Kidney glomerular epithelial cell (primary cell): Measurements from ENCODE around the gene CCL21.
"Not testable (repeated sequence)": the region's sequence is repeated elsewhere in the genome, so short reads cannot be mapped to it uniquely, and the experiment has no call there.

ENCODE experiments used
- DNase-seq: peaks from one replicate; lab custom pipeline; 2025; lab: John Stamatoyannopoulos, UW

Gene CCL21, protein sequence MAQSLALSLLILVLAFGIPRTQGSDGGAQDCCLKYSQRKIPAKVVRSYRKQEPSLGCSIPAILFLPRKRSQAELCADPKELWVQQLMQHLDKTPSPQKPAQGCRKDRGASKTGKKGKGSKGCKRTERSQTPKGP

DNA sequence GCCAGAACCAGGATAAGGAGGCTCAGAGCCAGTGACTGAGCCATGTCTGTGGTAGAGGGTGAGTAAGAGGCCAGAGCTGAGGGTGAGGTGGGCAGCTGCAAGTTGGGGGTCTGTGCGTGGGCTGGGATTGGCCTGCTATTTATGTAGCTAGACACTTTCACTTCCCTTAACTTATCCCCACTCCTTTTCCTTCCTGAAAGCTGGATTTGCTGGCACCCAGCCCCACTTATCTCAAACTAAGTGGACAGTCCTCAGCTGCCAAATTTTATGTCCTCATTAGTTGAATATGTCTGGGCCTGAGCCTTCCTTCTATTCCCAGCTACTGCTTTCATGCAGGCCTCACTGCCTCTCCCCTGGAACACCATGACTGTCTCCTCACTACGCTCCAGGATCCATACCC is at the start of gene CCL21:
CCL21 (minus strand) TSS at position 114 of the 400 bp plus-strand sequence; CDS start at position 44, 70 bp downstream.
- DNase-seq: no peak

DNA sequence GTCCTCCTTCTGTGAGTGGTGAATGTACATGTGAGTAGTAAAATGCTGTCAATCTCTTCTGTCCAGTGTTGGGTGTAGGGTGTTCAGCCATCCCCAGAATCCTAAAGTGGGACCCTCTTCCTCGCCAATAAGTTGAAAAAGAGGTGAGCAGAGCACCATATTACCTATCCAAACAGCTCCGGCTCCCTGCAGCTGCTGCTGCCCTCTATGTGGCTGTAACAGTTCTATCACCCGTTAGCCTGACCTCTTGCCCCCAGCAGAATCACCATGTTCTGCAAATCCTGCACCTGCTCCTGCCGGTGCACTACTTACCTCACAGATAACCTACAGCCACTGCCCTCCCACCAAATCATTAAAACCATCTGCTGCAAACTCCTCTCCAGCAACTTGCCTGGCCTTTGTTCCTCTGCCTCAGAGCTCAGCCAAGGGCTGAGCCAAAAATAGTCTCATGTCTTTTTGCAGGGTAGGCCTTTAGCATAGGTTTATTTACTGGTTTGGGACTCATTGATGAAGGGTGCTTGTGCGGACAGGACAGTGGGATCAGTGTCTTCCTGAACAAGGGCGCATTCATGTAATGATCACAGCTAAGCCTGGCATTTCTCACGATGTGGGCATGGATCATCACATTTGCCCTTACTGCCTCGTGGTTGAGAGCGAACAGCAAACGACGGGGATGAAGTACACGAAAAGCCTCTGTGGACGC is 49.6 kb upstream of the CCL21 start:
- no peak for DNase-seq

DNA sequence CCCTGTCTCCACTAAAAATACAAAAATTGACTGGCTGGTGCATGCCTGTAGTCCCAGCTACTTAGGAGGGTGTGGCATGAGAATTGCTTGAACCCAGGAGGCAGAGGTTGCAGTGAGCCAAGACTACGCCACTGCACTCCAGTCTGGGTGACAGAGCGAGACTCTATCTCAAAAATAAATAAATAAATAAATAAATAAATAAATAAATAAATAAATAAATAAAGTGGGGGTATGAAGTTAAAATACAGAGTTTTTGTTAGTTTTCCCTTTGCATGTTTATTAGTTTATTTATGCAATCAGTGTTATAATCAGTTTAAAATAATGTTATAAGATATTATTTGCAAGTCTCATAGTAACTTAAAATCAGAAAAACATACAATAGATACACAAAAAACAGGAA is 40.4 kb upstream of the CCL21 start:
- not testable (repeated sequence) for DNase-seq

DNA sequence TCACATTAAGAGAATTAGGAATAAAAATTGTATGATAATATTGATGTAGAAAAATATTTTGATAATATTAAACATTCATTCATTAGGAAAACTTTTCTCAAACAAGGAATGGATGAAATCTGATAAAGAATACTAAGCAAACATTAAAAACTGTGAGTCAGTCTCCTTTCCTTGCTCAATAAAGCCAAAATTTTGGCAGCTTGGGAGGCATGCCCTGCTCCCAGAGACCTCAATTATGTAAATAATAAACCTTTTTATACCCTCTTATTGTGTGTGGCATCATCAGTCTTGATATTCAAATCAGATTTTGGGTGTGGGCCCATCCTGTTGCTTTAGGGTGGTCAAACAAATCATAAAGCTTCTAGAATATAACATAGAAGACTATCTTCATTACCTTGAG is 36.6 kb upstream of the CCL21 start:
- no peak for DNase-seq

DNA sequence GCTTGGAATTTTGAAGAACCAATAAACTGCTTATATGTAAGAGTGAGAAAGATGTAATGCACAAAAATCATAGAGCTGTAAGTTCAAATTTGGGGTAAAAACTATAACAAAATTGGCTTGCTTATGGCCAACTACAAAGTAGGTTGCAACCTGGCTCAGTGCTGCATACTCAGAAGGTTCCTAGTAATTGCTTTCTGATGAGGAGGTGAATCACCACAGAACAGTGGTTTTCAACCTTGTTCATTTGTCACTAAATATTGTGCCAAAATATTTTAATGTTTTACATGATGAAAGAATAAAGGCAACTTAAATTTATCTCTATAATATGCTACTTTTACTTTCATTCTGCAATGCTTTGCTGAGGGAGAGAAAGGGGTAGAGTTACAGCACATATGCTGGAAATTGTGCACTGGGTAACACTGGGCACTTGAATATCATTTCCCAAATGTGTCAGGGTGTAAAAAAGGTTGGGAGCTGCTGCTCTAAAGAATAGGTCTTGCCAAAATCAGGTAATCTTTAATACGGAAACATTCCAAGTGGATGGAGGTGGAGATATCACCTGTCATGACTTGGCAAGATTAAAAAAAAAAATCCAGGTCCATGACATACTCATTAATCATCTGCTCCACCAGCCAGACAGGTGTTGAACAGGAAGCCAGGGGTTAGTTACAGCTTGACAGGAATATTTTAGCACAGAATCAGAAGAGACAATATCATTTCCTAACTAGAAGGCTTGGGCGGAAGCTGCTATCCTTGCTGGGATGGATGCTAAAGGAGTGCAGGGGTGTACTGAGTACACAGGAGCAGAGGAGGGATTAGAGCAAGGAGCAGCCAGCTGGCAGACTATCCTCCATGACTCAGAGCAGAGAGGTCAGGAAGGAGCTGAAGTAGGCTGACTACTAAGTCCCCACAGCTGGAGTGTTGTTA is 34.6 kb upstream of the CCL21 start:
- DNase-seq: no peak

DNA sequence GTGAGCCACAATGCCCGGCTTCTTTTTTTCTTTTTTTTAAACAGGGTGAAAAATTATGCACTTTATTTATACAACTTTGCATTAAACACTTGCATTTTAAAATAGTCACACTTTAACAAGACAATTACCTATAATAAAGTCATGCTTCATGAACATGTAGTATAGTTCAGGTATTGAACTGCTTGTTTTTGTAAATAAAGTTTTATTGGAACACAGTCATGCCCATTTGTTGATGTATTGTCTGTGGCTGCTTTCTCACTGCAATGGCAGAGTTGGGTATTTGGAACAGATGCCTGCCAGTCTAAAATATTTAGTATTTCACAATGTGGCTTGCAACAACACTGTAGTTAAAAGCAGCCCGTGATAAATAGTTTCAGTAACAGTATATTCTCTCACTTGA is 32.8 kb upstream of the CCL21 start:
- DNase-seq: no peak

DNA sequence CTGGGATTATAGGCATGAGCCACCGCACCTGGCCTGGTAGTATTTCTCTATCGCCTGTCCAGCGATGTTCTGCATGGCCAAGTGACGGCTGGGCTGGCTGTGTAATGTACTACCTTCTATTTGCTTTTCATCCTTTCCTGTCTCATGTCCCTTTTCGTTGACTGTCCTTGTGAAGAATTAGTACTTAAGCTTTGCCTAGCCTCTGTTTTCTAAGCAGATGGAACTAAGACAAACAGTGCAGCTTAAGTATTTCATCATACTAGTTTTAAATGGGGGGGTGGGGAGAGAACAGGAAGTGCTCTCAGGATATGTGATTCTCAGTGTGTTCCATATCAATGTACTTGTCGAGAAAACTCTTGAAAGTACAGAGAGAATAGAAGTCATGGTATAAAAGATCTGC is 31.7 kb upstream of the CCL21 start:
- no peak for DNase-seq

DNA sequence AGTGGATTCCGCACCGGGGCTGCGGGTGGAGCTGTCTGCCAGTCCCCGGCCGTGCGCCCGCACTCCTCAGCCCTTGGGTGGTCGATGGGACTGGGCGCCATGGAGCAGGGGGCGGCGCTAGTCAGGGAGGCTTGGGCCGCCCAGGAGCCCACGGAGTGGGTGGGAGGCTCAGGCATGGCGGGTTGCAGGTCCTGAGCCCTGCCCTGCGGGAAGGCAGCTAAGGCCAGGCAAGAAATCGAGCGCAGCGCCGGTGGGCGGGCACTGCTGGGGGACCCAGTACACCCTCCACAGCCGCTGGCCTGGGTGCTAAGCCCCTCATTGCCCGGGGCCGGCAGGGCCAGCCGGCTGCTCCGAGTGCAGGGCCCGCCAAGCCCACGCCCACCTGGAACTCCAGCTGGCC is 30.2 kb upstream of the CCL21 start:
- not testable (repeated sequence) for DNase-seq

DNA sequence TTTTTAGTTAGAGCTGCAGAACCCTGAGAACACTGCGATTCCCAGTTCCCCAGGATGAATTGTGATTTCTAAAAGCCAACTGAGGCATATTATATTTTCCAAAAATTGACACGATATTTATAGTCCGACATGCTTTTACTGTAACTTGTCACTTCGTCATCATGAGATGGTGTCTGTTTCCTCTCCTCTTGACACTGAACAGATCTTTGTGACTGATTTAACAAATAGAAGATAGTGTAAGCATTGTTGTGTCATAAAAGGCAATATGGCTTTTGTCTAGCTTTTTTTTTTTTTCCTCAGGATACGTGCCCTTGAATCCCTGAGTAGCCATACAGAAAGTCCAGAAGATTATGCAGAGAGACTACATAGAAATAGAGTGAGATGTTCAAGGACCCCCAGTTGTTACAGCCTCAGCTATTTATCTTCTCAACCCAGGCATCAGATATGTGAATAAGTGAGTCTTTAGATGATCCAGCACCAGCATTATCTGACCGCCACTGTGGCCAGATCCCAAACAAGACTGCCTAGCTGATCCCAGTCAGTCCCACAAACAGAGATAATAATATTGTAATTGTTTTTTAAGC is 27.8 kb upstream of the CCL21 start:
- DNase-seq: no peak

DNA sequence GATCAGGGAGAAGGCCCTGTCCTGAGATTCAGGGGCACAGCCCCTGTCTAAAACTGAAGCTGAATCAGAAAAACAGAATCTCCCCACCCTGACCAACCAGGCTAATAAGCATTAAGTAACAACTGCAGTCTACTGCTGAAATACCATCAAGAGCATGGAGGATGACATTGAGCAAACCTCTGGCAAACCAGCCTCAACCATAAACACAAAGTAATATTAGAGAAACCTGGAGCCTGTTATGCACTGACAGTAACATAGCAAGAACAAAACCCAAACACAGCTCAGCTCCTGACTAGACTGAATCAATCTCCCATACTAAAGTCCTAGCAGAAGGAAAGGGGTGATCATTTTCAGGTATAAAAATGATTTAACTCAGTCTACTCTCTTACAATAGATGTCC is 24.8 kb upstream of the CCL21 start:
- DNase-seq: no peak

DNA sequence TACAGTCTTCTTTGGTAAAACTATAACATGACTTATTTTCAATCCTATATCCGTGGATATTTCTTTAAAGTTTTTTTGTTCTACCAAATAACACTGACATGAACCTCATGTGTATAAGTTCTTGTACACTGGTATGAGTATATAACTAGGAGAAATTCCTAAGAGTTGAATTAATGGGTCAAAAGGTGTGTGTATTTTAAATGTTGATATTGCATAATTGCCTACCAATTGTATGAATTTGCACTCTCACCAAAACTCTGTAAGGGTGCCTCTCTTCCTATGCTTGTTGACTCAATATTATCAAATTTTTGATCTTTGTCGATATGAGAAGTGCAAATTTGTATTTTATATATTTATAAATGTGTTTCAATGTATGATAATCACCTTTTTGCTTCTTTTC is 22.9 kb upstream of the CCL21 start:
- no peak for DNase-seq

DNA sequence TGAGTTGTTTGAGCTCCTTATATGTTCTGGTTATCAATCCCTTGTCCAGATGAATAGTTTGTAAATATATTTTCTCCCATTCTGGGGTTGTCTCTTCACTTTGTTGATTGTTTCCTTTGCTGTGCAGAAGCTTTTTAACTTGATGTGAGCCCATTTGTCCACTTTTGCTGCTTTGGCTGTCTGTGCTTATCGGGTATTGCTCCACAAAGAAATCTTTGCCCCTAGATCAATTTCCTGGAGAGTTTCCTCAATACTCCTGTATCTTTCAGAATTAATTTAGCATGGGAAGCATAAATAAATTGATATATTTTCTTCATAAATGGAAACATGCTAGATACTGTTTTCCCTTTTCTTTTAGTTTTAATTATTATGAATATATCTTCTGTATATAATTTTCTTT is 22.5 kb upstream of the CCL21 start:
- DNase-seq: no peak

DNA sequence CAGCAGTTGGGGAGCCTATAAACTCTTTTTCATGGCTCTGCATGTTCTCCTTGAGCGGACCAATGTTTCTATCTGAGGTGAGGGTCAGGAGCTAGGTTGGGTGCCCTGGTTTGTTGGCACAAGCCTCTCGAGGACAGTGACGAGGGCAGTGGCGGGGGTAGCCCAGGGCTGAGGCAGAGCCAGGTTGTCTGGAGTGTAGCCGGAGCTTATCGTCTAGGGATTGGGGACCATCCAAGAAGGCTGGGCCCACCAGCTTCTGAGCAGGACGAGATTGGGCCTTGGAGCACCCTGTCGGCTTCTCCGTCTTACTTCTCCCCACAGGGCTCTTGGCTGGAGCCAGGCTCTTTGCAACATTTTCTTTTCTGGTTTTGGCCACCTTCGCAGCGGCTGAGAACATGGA is 13.2 kb upstream of the CCL21 start:
- DNase-seq: no peak

DNA sequence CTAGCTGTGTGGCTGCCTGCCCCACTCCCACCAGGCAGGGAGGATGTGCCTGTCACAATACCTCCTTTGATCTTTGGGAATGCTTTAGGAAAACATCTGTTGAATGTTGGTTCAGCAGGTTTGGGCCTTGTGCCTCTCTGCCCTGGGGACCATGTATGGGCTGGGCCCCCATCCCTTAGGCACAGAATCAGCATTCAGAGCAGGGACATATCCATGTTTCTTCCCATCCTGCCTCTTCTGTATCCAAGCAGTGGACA is 9.8 kb upstream of the CCL21 start:
- DNase-seq: not testable (repeated sequence)

DNA sequence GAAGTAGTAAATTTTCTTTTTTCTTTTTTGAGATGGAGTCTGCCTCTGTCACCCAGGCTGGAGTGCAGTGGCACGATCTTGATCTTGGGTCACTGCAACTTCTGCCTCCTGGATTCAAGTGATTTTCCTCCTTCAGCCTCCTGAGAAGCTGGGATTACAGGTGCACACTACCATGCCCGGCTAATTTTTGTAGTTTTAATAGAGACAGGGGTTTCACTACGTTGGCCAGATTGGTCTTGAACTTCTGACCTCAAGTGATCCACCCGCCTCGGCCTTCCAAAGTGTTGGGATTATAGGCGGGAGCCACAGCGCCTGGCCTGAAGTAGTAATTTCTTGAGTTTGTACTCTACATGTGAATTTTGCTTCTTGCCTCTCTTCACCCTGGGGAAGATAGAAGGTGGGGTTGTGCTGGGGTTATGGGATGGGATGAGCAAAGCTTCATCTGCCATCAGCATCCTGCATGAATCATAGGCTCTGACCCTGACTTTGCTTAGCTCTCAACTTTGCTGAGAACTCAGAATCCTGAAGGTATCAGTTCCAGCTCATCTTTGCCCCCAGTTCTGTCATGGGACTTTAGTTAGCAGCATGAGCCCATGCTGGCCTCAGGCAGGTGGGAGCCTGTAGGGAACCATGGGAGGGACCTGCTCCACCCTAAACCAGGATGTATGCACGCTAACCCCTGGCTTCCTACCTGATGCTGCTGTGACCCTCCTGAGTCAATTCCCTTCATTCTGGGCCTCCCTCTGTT is 9.3 kb upstream of the CCL21 start:
- DNase-seq: no peak

DNA sequence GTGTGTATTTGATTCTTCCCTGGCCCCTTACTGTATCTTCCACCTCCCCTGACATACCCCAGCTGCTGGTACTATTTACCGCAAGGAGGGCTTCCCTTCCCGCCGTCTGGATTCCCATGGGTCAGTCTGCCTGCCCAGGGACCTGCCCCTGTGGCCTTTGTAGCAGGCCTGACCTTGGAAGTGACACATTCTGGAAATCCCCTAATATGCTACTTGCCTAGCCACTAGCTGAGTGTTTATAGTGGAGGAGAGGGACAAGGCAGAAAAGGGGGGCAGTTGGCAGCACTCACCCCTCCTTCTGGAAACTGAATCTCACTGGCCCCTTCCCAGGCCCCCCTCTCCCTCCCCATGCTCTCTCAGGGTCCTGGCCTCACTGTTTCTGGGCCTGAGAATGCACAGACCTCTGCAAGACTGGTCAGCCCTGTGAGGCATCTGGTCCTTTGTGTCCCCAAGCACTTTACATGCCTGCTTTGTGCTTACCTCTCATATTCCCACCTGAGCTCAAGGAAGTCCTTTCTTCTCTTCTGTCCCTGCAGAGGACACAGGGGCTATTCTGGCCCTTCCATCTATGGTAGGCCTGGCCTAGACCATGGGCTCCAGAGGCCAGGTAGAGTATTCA is 8.2 kb upstream of the CCL21 start:
- DNase-seq: no peak

DNA sequence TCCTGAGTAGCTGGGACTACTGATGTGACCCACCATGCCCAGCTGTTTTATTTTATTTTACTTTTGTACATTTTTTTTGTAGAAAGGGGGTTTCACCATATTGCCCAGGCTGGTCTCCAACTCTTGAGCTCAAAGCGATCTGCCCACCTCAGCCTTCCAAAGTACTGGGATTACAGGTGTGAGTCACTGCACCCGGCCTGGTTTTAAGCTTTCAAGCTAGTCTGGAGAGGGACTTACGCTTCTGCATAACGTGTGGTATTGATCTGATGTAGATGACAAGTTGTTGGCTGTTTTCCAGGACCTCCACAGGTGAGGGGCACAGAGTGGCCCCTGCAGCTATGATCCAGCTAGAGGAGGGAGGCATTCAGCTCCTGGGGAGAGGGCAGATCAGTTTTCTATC is 6.8 kb upstream of the CCL21 start:
- no peak for DNase-seq

DNA sequence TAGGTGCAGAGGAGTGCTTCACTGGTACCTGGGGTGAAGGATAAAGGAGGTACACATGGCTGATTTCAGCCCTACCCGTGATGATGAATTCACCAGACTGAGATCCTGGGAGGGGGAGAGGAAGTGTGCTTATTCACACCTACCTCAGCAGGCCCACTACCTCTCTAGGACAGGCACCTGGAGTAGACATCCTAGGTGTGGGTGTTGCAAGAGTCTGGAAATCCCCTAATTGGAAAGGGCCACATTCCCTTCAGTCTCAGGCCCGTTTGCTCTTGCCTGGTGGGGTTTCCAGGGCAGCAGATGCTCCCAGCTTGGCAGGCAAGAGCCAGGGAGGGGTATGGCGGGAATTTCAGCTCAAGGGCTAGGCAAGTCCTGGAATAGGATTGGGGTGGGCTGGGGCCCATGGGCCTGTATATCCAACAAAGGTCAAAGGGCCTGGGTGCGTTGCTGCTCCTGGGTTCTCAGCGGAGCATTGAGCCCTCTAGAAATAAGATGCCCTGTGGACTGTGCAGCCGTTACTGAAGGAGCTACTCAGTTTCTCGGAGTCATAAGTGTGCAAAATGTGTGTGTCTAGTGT is 5.8 kb upstream of the CCL21 start:
- no peak for DNase-seq

DNA sequence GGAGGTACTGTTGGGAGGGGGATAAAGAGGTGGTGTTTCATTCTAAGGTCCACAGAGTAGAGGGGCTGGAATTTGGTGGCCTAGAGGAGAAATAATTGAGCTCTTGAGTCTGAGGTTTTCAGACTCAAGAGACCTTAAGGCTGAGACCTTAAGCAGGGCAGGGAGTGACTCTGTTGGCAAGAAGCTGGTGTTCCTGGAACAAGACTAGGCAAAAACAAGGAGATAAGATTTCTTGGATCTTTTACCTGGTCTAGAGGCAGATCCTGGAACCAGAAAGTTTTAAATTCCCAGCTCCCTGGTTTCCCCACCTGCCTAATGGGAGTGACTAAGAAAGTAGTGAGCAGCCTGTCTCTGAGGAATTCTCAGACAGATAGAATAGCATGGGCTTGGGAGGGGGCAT is 4.1 kb upstream of the CCL21 start:
- DNase-seq: no peak

DNA sequence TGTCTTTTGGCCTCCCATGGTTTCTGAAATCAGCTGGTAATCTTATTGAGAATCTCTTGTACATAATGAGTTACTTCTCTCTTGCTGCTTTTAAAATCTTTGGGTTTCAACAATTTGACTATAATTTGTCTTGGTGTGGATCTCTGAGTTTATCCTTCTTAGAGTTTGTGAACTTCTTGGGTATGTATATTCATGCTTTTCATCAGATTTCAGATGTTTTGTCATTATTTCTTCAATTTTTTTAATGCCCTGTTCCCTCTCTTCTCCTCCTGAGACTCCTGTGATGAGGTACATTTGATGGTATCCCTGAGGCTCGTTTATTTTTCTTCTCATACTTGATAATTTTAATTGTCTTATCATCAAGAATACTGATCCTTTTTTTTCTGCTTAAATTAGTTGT is 2.2 kb upstream of the CCL21 start:
- DNase-seq: no peak

DNA sequence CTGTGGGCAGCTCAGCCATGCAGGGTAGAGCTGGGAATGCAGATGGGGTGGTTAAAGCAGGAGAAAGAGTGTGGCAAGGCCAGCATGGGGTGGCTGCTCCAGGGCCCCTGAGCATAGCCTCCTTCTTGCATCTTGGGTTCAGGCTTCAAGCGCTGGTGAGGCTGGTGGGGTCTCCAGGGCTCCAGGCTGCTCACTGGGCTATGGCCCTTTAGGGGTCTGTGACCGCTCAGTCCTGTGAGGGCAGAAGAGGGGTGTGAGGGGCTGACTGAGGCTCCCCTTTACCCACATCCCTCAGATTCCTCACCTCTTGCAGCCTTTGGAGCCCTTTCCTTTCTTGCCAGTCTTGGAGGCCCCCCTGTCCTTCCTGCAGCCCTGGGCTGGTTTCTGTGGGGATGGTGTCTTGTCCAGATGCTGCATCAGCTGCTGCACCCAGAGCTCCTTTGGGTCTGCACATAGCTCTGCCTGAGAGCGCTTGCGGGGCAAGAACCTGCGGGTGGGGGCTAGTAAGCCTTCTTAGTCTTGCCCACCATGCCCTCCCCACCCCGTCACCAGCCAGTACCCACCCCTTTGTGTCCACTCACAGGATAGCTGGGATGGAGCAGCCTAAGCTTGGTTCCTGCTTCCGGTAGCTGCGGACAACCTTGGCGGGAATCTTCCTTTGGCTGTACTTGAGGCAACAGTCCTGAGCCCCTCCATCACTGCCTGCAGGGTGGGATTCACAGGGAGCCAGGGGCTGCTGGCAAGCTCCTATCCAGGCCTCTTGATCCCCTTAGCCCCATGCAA is 549 bp downstream of the CCL21 start:
- no peak for DNase-seq
